Lower lobe of right lung (tissue), 2 donors: ENCODE data around the gene CNOT1. TPM values are rescaled to one million over a fixed set of nuclear protein-coding genes. Genes with fewer than 3 reads are reported as not detected.

Experiments used
- ATAC-seq, 2 donors: fragments of 200-7000 bp; cut with Tn5 transposase; one replicate each; pipeline ENCODE4 v1.9.1; 2020 to 2022; ENCODE audit warnings: mild to moderate bottlenecking in 2 of 2, moderate library complexity in 2 of 2
- DNase-seq: peaks from one replicate; pipeline ENCODE4 v3.0.0-alpha.2; 2020
- H3K27ac ChIP-seq: fragments of 200-600 bp; one replicate; pipeline ENCODE4 v1.8.0; 2022
- H3K27me3 ChIP-seq: fragments of 200-600 bp; one replicate; pipeline ENCODE4 v1.8.0; 2022; ENCODE audit warnings: low read depth
- H3K36me3 ChIP-seq: fragments of 200-600 bp; one replicate; pipeline ENCODE4 v1.8.0; 2022; ENCODE audit warnings: mild to moderate bottlenecking
- H3K4me1 ChIP-seq: fragments of 200-600 bp; one replicate; pipeline ENCODE4 v1.8.0; 2022
- H3K4me3 ChIP-seq: fragments of 200-600 bp; one replicate; pipeline ENCODE4 v1.8.0; 2022; ENCODE audit warnings: mild to moderate bottlenecking
- H3K9me3 ChIP-seq: fragments of 200-600 bp; one replicate; pipeline ENCODE4 v1.8.0; 2022
- intact Hi-C: fragments of 100-400 bp; cut with DNase I; formaldehyde crosslinking; loops from one replicate; pipeline ENCODE4 v1.11.0; 2022
- total RNA-seq: library from RNA; stranded (reverse); fragmentation: NEBNext Ultra II Directional; extraction: Animal tissue kit (Norgen Biotek cat#: 25700); gene quantifications from one replicate; pipeline ENCODE4 v1.2.1, GENCODE V29; 2021
- TF ChIP-seq, protein P1 (sequence below): fragments of 200-600 bp; IDR thresholded peaks from one replicate; pipeline ENCODE4 v1.8.0; 2022; ENCODE audit warnings: antibody characterized with exemption, mild to moderate bottlenecking
- donor health status: DM: no; HTN: yes; CAD: no; lungs with severe emphysema.

Gene CNOT1
- total RNA-seq, 1 donor from 2014 or later, result 172 TPM

DNA sequence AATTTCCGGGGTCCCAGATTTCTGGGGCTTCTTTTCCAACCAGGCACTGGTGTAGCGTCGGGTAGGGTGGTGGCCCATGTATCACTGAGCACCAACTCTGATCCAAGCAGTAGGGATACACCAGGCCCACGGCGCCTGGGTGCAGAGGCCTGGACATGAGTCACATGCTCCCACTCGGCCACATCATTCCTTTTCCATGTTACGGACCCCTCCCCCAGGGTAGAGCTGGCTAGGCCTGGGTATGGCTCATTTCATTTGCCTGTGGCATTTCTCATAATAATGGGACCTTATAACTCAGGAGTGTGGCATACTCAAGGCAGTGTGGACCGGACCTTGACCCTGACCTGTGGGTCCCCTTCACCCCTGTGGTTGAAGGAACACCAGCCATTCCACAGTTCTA, 147.7 kb downstream of the CNOT1 start:
- Histone ChIP-seq H3K4me3 (no peak overlapping the region), H3K27me3 (no peaks in the 10 kb centered on the region), H3K36me3 (no peaks in the 10 kb centered on the region), H3K27ac (no peak overlapping the region), H3K9me3 (no peaks in the 10 kb centered on the region), H3K4me1 (no peaks in the 10 kb centered on the region)
- TF ChIP-seq, protein P1, sequence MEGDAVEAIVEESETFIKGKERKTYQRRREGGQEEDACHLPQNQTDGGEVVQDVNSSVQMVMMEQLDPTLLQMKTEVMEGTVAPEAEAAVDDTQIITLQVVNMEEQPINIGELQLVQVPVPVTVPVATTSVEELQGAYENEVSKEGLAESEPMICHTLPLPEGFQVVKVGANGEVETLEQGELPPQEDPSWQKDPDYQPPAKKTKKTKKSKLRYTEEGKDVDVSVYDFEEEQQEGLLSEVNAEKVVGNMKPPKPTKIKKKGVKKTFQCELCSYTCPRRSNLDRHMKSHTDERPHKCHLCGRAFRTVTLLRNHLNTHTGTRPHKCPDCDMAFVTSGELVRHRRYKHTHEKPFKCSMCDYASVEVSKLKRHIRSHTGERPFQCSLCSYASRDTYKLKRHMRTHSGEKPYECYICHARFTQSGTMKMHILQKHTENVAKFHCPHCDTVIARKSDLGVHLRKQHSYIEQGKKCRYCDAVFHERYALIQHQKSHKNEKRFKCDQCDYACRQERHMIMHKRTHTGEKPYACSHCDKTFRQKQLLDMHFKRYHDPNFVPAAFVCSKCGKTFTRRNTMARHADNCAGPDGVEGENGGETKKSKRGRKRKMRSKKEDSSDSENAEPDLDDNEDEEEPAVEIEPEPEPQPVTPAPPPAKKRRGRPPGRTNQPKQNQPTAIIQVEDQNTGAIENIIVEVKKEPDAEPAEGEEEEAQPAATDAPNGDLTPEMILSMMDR, result no peak
- intact Hi-C loops, result loop anchor here (5.0 kb wide), 1 partner anchor 145 kb away; no protein-coding TSS in a partner anchor
- DNase-seq, result no peak
- ATAC-seq, result no peak

DNA sequence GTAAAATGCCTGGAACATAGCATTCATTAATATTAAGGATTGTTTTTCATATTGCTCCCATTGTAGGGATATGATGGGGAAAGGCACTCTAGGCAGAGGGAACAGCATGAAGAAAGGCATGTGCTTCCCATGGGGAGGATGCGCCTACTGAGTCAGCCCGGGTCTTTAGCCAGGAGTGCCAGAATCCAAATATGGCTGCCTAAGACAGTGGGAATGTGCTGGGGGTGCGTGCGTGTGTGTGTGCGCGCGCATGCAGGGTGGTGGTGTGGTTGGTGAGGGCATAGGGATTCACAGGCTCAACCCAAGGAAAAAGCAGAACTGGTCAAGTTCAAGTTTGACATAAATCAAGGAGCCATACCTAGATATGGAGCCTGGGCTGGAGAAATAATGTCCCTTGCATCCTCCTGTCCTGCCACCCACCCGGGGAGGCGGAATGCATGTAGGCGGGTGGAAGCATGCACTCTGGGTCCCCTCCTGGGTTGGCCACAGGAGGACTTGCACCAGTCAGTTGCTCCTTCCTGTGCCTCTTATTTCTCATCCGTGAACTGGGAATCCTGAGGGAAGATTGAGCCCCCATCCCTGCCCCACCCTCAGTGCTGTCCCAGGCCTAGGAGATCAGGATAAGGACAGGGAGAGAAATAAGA, 148.3 kb downstream of the CNOT1 start:
- Histone ChIP-seq H3K36me3 (no peaks in the 10 kb centered on the region), H3K27me3 (no peaks in the 10 kb centered on the region), H3K9me3 (no peaks in the 10 kb centered on the region), H3K4me1 (no peaks in the 10 kb centered on the region), H3K27ac (no peak overlapping the region), H3K4me3 (no peak overlapping the region)
- ATAC-seq (no peak), DNase-seq (no peak)
- TF ChIP-seq, protein P1, result no peak
- intact Hi-C loops, result loop anchor here (5.0 kb wide), 1 partner anchor 144 kb away; no protein-coding TSS in a partner anchor

DNA sequence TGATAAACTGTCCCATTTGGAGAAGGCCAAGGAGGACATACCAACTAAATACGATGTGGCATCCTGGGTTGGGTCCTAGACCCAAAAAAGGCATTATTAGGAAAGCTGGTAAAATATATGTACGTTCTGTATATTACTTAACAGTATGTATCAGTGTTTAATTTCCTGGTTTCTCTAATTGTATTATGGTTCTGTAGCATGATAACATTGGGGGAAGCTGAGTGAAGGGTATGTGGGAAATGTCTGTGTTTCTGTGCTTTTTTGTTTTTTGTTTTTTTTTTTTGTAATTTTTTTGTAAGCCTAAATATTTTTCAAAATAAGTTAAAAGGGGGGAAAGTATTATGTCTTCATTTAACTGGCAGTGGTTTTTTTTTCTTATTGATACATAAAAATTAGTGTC, 151.2 kb downstream of the CNOT1 start:
- DNase-seq (no peak), ATAC-seq (no peak)
- Histone ChIP-seq H3K27me3 (no peaks in the 10 kb centered on the region), H3K36me3 (no peaks in the 10 kb centered on the region), H3K4me3 (no peak overlapping the region), H3K4me1 (no peaks in the 10 kb centered on the region), H3K27ac (no peak overlapping the region), H3K9me3 (no peaks in the 10 kb centered on the region)
- intact Hi-C loops, result no loop called here
- TF ChIP-seq, protein P1, result no peak

DNA sequence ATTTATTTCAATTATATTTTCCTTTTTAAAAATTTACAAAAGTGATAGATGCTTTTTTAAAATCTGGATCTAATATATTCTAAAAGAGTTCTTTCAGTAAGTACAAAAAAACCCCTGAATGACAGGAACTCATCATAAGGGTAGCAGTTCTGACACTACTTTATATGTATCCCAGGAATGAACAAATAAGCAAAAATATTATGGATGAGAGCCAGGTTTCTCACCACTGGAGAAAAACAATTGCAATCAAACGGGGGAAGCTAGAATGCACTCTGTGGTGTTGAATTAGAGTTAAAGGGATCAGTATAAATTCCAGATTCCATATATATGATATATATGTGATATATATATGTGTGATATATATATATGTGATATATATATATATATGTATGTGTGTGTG, 152.8 kb downstream of the CNOT1 start:
- Histone ChIP-seq H3K9me3 (no peaks in the 10 kb centered on the region), H3K36me3 (no peaks in the 10 kb centered on the region), H3K27me3 (no peaks in the 10 kb centered on the region), H3K4me1 (peaks cover 10% of the 10 kb centered on the region), H3K4me3 (no peak overlapping the region), H3K27ac (no peak overlapping the region)
- intact Hi-C loops, result no loop called here
- ATAC-seq, result no peak
- TF ChIP-seq, protein P1, result no peak
- no peak for DNase-seq

DNA sequence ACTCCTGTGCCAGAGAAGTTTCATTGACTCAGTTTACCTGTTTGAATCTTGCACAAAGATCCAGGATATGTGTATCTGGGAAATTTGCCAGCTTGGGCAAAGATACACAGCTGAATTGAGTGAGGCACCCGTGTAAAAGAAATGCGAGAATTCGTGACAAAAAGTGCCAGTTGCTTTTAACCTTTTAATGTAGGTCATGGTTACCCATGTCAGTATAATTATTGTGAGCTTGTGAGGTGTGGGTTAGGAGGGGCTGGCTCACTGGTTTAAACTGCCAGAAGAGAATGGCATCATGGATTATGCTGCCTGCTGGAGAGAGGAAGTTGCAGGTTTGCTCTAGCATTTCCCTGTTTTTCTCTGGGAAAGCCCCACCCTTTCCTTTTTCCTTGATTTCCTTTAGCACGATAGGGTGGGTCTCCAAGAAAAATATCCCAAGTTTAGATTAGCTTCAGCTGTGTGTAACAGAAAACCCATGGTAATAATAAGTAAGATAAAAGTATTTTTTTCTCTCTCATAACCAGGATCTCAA, 154.5 kb downstream of the CNOT1 start:
- no peaks in the 10 kb centered on the region for H3K27me3 ChIP-seq
- ATAC-seq (no peak), DNase-seq (no peak)
- intact Hi-C loops, result no loop called here
- TF ChIP-seq, protein P1, result no peak
- peaks cover 15% of the 10 kb centered on the region for H3K4me1 ChIP-seq
- H3K36me3 ChIP-seq, result no peaks in the 10 kb centered on the region
- no peak overlapping the region for H3K4me3 ChIP-seq
- H3K27ac ChIP-seq, result peak overlapping the region; percentile 65
- no peaks in the 10 kb centered on the region for H3K9me3 ChIP-seq
